ENCODE results near the gene NEK6.

DNA sequence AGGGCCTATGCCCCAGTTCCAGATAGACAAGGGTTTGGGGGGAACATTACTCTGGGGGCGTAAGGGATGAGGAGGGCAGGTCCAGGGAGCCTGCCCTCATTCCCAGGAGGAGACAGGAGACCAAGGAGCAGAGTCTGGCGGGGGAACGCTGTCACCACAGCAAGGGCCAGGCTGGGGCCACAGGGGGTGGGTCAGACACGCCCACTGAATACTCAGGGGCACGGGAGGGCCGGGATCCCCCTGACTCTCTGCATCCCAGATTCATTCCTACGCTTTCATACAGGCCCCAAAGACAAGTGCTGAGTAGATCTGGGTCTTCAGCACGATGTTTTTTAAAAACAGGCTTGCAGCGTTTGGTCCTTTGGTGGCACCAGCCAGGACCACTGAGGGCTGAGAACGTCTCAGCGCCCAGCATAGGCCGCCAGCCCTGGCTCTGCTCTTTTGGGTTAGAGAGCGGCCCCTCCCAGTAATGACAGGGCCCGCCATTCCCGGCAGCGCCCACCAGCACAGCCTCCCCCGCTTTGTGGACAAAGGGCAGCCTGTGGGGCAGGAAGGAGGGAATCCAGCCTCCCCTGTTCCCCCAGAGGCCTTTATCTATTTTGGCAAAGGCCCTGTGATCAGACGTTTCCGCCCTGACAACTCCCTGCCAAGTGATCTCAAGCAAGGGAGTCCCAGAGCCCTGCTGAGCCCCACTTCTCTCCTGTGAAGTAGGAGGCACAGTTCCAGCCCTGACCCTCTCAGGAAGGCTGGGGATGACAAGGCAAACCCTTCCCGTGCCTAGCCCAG, 24.9 kb downstream of the NEK6 start:
- TF ChIP-seq, protein P1, sequence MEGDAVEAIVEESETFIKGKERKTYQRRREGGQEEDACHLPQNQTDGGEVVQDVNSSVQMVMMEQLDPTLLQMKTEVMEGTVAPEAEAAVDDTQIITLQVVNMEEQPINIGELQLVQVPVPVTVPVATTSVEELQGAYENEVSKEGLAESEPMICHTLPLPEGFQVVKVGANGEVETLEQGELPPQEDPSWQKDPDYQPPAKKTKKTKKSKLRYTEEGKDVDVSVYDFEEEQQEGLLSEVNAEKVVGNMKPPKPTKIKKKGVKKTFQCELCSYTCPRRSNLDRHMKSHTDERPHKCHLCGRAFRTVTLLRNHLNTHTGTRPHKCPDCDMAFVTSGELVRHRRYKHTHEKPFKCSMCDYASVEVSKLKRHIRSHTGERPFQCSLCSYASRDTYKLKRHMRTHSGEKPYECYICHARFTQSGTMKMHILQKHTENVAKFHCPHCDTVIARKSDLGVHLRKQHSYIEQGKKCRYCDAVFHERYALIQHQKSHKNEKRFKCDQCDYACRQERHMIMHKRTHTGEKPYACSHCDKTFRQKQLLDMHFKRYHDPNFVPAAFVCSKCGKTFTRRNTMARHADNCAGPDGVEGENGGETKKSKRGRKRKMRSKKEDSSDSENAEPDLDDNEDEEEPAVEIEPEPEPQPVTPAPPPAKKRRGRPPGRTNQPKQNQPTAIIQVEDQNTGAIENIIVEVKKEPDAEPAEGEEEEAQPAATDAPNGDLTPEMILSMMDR (IDR thresholded peaks at IDR 0.05) = no peak
- TF ChIP-seq POLR2A (IDR thresholded peaks at IDR 0.05) = no peak
